NB4 (cell line): Measurements from ENCODE around the gene C14orf119.

Source experiments
- CTCF ChIP-seq: IDR thresholded peaks from one replicate; pipeline ENCODE4 v1.5.1; 2012; ENCODE audit warnings: low read depth, low read length
- MAX ChIP-seq: IDR thresholded peaks from 2 replicates; pipeline ENCODE4 v1.6.1; 2011; ENCODE audit warnings: low read depth, low read length
- MYC ChIP-seq: IDR thresholded peaks from 2 replicates; pipeline ENCODE4 v1.6.1; 2011; ENCODE audit warnings: low read depth, low read length
- POLR2A ChIP-seq: IDR thresholded peaks from 2 replicates; pipeline ENCODE4 v1.6.1; 2011; ENCODE audit warnings: mild to moderate bottlenecking; ENCODE audit not compliant: insufficient read length; ENCODE audit errors: extremely low read depth

DNA sequence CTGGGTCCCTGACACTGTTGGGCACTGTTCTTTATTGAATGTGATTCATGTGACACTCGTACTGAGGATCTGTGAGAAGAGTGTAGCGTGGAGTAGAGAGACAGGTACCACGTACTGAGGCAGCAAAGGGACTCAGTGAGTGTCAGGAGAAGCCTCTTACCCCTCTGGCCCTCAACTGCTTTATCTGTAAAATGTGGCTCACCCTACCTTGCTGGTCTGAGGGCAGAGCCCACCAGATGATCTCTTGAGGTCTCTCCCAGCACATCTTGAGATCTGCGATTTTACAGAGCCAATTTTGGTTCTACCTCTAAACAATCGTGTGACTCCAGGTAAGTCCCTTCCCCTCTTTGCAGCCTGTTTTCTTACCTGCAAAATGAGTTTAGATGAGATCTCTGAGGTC, 20.6 kb downstream of the C14orf119 start:
- TF ChIP-seq CTCF, result no peak
- TF ChIP-seq MAX, result no peak
- TF ChIP-seq POLR2A, result no peak
- TF ChIP-seq MYC, result no peak
